Measurements from ENCODE around the gene FOXA1. TPM values are rescaled to one million over a fixed set of nuclear protein-coding genes. Genes with fewer than 3 reads are reported as not detected.

FOXA1 gene
- total RNA-seq = 1.5 and 2.6 TPM in 2 replicates
- 0.24 TPM for polyA plus RNA-seq (2012)

GRCh38 chr14:37594971-37595808 lies at the start of gene FOXA1, which contains the start of gene TTC6:
Gene FOXA1 (minus strand): TSS chr14:37595249. CDS start chr14:37594972, 277 bp downstream.
Gene TTC6 (plus strand): TSS chr14:37595629. CDS start chr14:37622065, 26,436 bp downstream.
- DNase-seq (ENCODE audit: low read depth) = peak; percentile 72

DNA sequence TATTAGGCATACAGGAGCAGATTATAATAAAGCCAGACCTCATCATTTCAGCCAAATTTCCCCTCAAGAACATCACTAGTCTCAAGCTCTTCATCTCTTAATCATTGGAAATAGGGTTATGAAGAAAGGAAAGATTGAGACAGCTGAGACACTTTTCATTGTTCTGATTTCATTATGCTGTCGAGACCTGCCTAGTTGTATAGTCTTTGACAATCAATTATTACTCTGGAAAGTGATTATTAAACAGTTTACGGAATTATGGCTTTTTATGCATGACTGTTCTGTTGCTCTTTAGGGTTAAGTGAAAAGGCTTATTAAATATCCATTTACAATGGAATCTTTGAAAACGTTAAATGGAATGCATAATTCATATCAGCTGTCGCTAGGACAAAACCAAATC lies 48.7 kb upstream of the FOXA1 start:
- no peak for DNase-seq (ENCODE audit: low read depth)

GRCh38 chr14:37642125-37642524 lies 47.1 kb upstream of the FOXA1 start:
- DNase-seq (ENCODE audit: low read depth) = no peak

GRCh38 chr14:37641117-37641516 lies 46.1 kb upstream of the FOXA1 start:
- DNase-seq (ENCODE audit: low read depth) = no peak

GRCh38 chr14:37638599-37638998 lies 43.5 kb upstream of the FOXA1 start:
- DNase-seq (ENCODE audit: low read depth) = no peak

DNA sequence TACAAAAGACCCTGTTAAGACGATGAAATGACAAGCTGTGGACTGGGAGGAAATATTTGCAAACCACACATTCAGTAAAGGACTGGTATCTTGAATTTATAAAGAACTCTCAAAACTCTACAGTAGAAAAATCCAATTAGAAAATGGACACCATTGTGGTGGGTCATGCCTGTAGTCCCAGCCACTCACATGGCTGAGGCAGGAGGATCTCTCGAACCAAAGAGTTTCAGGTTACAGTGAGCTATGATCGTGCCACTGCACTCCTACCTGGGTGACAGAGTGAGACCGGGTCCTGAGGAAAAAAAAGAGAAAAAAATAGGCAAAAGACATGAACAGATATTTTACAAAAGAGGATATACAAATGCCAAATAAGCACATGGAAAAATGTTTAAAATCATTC lies 42.3 kb upstream of the FOXA1 start:
- no peak for DNase-seq (ENCODE audit: low read depth)

DNA sequence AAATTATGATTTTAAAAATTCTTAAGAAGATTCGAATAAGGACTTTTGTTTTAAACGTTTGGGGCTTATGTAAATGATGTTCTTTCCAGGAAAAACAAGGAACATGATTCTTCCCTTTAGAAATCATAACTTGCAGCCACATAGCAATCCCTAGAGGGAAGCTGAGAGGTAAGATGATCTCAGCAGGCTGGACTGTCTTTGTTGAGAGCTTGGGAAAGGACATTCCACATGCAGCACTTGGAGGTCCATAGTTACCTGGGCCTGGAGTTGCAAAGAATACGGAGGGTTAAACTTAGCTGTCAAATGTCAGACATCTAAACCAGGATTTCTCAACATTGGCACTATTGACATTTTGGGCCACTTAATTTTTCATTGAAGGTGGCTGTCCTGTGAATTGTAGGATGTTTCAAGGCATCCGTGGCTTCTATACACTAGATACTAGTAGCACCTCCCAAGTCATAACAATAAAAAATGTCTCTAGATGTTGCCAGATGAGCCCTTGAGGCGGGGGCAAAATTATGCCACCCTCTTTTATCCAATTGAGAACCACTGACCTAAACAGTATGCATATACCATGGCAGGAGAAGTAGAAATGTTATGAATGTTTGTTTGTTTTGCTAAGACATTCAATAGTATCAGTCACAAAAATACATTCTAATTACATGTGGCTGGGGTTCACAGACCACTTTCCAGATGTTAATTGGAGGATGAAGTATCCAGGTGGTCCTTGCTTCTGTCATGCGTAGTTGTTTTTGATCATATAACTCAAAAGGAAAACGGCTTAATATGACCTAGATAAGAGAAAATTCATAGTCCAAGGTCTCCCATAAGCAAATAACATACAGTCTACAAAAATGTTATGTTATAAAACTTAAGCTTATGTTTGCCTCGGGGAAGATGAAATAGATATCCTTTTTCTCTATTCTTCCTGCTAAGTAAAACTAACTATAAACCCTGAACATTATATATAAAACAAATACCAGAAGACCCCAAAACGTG lies 30.8 kb upstream of the FOXA1 start:
- DNase-seq (ENCODE audit: low read depth) = no peak

GRCh38 chr14:37623971-37624370 lies 28.9 kb upstream of the FOXA1 start:
- no peak for DNase-seq (ENCODE audit: low read depth)

GRCh38 chr14:37623426-37623951 lies 28.4 kb upstream of the FOXA1 start:
- peak; percentile 50 for DNase-seq (ENCODE audit: low read depth)

DNA sequence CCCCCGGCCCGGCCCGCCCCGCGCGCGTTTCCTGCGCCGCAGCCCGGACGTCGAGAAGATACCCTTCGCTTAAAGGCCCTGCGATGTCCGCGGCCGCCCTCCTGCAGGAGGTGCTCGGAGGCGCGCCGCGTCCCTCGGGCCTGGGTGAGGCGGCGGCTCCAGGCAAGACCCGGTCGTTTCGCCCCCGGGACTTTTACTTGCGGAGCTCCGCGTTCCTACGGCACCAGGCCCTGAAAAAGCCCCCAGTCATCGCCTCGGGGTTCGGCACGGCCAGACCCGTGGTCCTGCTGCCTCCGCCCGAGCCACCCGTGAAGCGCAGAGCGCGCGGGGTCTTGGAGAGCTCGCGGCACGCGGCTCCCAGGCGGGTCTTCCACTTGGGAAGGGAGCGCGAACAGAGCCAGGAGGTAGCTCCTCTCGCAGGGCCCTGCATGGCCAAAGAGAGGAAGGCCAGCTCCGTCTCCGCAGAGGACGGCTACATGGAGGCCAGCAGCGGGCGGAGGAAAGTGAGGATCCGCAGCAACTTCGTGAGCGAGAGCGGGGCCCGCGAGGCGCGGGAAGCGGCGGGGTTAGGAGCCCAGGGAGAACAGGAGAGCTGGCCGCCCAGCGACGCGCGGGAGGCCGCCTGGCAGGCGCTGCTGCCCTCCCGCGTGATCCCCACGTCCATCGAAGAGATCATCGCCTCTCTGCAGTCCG lies 27.3 kb upstream of the FOXA1 start:
- DNase-seq (ENCODE audit: low read depth) = no peak

DNA sequence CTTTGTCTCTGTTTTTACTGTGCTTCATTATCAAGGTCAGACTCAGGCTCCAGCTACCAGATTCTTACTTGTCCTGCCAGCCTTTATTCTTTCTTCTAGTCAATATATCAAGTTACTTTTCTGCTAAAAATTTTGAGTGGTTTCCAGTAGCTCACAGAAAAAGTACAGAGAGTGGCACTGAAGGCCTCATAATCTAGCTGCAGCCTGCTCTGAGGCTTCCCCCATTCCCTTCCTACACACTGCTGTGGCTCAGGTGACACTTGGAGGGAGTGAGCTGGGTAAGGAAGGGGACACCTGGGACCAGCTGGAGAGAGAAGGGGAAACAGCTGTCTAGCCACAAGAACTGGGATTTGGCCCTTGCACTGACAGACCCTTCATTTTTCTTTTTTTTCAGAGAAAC lies 25.8 kb upstream of the FOXA1 start:
- no peak for DNase-seq (ENCODE audit: low read depth)

GRCh38 chr14:37618498-37619028 lies 23.5 kb upstream of the FOXA1 start:
- no peak for DNase-seq (ENCODE audit: low read depth)

- DNase-seq (ENCODE audit: low read depth) = no peak
Measured at GRCh38 chr14:37617864-37618365, 22.9 kb upstream of the FOXA1 start.

DNA sequence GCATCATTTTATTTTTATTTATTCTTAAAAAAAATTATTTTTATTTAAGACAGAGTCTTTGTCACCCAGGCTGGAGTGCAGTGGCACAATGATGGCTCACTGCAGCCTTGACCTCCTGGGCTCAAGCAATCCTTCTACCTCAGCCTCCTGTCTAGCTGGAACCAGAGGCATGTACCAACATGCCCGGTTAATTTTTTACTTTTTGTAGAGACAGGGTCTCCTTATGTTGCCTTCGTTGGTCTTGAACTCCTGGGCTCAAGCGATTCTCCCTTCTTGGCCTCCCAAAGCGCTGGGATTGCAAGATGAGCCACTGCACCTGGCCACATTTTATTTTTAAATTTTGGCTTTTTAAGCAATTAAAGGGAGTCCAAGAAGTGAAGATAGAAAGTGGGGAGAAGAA lies 21.8 kb upstream of the FOXA1 start:
- DNase-seq (ENCODE audit: low read depth) = no peak

DNA sequence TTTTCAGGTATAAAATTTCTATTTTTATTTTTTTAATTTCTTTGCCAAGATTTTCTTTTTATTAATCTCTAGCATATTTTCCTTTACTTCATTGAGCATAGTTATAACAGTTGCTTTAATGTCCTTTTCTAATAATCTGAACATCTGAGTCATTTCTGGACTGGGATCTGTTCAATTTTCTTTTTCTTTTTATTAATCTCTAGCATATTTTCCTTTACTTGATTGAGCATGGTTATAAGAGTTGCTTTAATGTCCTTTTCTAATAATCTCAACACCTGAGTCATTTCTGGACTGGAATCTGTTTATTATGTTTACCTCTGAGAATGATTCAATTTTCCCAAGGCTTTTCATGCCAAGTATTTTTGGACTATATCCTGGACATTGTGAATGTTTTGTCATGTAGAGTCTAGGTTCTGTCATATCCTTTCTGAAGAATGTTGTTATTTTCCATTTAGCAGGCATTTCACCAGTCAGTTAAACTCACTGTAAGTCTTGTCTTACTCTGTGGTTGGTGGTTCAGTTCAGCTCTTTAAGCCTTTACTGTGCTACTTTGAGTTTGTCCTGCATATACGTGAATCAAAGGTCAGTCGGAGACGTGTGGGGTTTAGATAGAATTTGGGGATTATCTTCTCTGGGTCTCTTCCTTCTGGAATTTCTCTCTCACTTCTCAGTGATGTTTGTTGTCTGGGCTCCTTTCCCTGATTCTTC lies 20.7 kb upstream of the FOXA1 start:
- no peak for DNase-seq (ENCODE audit: low read depth)

- no peak for DNase-seq (ENCODE audit: low read depth)
Measured at GRCh38 chr14:37610945-37611523, 16.0 kb upstream of the FOXA1 start.

- no peak for DNase-seq (ENCODE audit: low read depth)
Measured at GRCh38 chr14:37608649-37609048, 13.6 kb upstream of the FOXA1 start.

GRCh38 chr14:37606678-37607077 lies 11.6 kb upstream of the FOXA1 start:
- DNase-seq (ENCODE audit: low read depth) = no peak

DNA sequence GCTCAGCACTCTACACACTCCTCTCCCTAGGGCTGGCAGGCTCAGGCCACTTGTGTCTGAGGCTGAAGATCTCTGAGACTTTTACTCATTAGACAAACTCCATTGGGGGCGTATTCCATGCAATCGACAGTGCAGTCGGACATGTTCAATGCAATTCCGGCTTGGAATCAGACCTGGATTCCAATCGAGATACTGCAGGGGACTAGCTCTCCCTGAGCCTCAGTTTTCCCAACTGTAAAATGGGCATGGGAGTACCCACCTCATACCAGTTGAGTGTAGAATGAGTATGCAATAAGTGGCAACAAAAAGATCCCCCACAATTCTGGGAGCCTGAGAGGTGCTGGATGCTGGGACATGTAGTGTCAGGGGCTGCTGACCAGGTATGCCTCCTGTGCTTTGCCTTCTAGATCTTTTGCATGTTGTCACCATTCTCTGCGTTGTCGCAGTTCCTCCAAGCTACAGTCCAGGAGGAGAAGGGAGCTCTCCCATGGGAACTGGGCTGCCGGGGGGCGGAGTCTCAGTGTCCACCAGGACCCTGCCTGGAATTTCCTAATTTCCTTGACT lies 8.7 kb upstream of the FOXA1 start:
- no peak for DNase-seq (ENCODE audit: low read depth)
